NCI-H1417 (cell line): Measurements from ENCODE around the gene COMMD3.
"Not testable (repeated sequence)": the region's sequence is repeated elsewhere in the genome, so short reads cannot be mapped to it uniquely, and the experiment has no call there.

Source experiments
- DNase-seq, 3 experiments: peaks; one replicate each; lab custom pipeline; 2025; lab: John Stamatoyannopoulos, UW

Gene COMMD3

GRCh38 chr10:22338931-22339330 is 22.7 kb downstream of the COMMD3 start:
- DNase-seq: no peak

GRCh38 chr10:22339761-22340328 is 23.7 kb downstream of the COMMD3 start:
- no peak for DNase-seq

GRCh38 chr10:22340329-22341189 is 24.4 kb downstream of the COMMD3 start:
- peak; percentile 73 to 91 (median 86) for DNase-seq

- peak in 1 of 3 experiments; percentile 53 for DNase-seq
Measured at GRCh38 chr10:22341190-22341925, 25.2 kb downstream of the COMMD3 start.

- no peak for DNase-seq
Measured at GRCh38 chr10:22341926-22342196, 25.7 kb downstream of the COMMD3 start.

GRCh38 chr10:22342421-22342820 is 26.2 kb downstream of the COMMD3 start:
- DNase-seq: no peak

GRCh38 chr10:22343731-22344130 is 27.5 kb downstream of the COMMD3 start:
- no peak for DNase-seq

- no peak for DNase-seq
Measured at GRCh38 chr10:22344249-22344648, 28.1 kb downstream of the COMMD3 start.

- no peak for DNase-seq
Measured at GRCh38 chr10:22344781-22345300, 28.7 kb downstream of the COMMD3 start.

GRCh38 chr10:22345301-22346095 is 29.3 kb downstream of the COMMD3 start, which contains the start of gene SPAG6:
Gene SPAG6 (plus strand): TSS chr10:22345496. CDS start chr10:22345612, 116 bp downstream.
- peak; percentile 78 to 92 (median 87) for DNase-seq

- no peak for DNase-seq
Measured at GRCh38 chr10:22346096-22346661, 30.0 kb downstream of the COMMD3 start.

GRCh38 chr10:22349755-22350154 is 33.6 kb downstream of the COMMD3 start:
- DNase-seq: no peak

GRCh38 chr10:22351131-22351703 is 35.0 kb downstream of the COMMD3 start:
- DNase-seq: no peak

- DNase-seq: no peak
Measured at GRCh38 chr10:22356324-22356873, 40.2 kb downstream of the COMMD3 start.

GRCh38 chr10:22357770-22358169 is 41.6 kb downstream of the COMMD3 start:
- not testable (repeated sequence) for DNase-seq

- no peak for DNase-seq
Measured at GRCh38 chr10:22363305-22363704, 47.1 kb downstream of the COMMD3 start.

- DNase-seq: no peak
Measured at GRCh38 chr10:22364407-22365140, 48.4 kb downstream of the COMMD3 start.

- no peak for DNase-seq
Measured at GRCh38 chr10:22365233-22365632, 49.0 kb downstream of the COMMD3 start.

GRCh38 chr10:22365644-22366434 is 49.7 kb downstream of the COMMD3 start:
- no peak for DNase-seq

GRCh38 chr10:22366435-22366703 is 50.2 kb downstream of the COMMD3 start:
- no peak for DNase-seq
